Activated CD8-positive, alpha-beta memory T cell treated with anti-CD3 and anti-CD28 coated beads for 1 hour (primary cell): ENCODE results near the gene NTRK2.

ENCODE experiments used
- DNase-seq, 2 donors: peaks; one replicate each; pipeline ENCODE4 v3.0.0-alpha.2; 2020; ENCODE audit warnings: low read depth in 1 of 2; ENCODE audit errors: extremely low read depth in 1 of 2

Gene NTRK2

DNA sequence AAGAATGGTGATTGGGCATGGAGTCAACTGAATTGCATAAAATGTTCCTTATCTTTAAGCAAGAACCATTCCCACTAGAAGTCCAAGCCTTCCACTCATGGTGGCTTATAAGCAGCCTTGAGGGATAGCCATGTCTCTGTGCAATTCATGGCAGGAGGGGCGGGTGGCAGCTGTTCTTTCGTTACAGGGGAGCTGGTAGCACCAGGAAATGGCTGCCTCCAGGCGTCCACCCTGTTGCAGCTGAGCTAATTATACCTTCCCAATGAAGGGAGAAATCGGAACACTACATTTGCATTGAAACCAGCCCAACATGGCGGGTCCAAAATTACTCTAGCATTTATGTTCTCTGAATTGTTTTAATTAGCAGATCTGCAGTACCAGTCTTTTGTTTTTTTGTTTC is 289.8 kb downstream of the NTRK2 start:
- no peak for DNase-seq

DNA sequence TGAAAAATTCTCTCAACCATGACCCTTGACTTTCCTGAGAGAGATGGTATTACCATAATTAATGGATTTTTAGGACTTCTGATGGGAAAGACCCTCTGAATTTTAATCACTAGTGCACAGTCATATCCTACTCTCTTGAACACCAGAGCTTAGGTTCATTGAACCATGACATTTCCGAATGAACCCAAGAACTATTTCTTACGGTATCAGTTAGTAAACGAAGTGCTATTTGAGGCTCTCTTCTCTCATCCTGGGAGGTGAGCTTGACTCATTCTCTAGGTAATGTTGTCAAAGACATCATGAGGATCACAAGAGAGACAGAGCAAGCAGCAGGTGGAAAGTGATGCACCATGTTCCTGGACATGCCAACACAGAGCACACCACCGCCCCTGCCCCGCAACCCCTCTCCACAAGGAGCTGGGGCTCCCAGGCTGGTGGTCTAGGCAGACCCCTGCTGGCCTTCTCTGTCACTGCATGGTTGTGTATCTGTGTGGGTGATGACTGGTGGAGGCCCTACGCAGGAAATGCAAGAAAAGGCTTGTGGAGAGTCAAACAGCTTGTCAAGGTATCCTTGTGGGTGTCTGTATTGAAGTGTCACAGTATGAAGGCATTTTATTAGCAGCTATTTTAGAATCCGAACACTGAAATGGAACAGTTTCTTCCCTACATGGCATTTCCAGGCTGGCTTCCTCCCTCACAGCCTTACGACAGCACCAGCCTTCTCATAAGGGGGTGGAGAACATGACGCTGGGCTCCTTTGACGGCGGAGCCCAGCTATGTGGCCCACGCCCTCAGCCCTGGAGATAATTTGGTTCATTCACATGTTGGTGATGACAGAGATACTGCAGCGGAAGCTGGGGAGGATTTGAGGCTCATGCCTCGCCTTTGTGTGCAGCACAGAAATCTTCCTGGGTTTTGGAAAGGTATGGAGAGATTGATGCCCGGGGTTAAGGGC is 297.6 kb downstream of the NTRK2 start:
- no peak for DNase-seq

DNA sequence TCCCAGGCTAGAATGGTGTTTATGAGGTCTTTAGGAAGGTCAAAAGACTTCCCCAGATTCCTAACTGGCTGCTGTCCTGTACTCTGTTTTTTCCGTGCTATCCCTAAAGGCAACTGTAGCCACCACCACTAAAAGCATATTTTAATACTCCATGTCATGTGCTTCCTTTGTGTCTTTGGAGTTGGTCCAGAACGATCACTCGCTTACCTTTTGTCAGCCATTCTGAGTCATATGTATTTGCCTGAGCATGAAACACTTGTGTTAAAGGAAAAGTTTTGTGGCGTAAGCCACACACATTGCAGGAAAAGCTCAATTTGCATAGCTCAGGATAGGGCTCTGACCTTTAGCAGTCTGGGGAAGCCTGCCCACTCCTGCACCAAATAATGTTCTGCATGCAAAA is 299.6 kb downstream of the NTRK2 start:
- no peak for DNase-seq

GRCh38 chr9:84969736-84970135 is 300.2 kb downstream of the NTRK2 start:
- no peak for DNase-seq

- no peak for DNase-seq
Measured at GRCh38 chr9:84970432-84970831, 300.9 kb downstream of the NTRK2 start.

DNA sequence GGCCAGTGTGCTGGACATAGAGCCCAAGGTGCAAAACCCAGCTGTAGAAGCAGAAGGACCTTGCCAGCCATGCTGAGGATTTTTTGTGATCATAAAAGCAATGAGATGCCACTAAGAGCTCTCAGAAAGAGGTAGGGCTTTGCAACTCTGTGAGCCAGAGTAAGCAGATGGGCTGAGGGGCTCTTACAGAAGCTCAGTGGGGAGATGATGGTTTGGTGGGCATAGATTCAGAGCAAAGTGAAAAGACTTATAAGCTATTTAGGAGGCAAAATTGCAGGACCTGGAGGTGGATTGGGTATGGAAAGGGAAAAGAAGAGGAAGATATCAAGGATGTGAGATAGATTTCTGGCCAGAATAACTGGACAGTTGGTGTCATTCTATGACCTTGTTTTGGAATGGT is 302.0 kb downstream of the NTRK2 start:
- DNase-seq: no peak

GRCh38 chr9:84974258-84974657 is 304.7 kb downstream of the NTRK2 start:
- no peak for DNase-seq

GRCh38 chr9:84974855-84975254 is 305.3 kb downstream of the NTRK2 start:
- no peak for DNase-seq

DNA sequence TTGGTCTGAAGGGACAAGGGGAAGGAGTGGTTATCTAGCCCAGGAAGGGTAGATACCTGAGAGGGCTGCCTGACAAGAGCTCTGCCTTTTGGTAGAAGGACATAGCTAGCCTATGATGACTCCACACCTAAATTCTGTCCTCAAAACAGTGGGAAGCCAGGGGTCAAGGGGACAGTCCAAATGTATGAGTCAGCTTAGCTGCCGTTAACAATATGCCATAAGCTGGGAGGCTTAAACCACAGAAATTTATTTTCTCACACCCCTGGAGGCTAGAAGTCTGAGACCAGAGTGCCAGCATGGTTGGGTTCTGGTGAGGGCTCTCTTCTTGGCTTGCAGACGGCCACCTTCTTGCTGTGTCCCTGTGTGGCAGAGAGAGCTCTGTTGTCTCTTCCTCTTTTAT is 306.4 kb downstream of the NTRK2 start:
- no peak for DNase-seq

- no peak for DNase-seq
Measured at GRCh38 chr9:84978661-84979060, 309.1 kb downstream of the NTRK2 start.

DNA sequence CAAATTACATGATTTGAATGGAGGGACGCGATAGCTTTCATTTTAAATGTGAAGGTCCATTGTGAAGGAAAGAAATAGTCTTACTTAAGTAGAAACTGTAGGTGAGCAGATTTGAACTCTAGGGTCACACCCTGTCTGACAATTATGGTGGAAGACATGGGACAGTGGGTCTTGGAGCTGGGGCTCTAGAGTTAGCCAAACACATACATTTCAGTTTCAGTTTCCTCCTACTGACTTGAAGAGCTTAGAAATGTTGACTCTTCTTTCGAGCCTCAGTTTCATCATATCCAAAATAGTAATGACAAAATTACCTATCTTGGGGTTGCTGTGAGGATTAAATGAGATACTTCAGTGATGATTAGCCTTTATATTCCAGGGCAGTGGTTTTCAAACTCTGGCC is 314.2 kb downstream of the NTRK2 start:
- DNase-seq: no peak

GRCh38 chr9:84988621-84989020 is 319.1 kb downstream of the NTRK2 start:
- no peak for DNase-seq

GRCh38 chr9:84990416-84990815 is 320.9 kb downstream of the NTRK2 start:
- no peak for DNase-seq

DNA sequence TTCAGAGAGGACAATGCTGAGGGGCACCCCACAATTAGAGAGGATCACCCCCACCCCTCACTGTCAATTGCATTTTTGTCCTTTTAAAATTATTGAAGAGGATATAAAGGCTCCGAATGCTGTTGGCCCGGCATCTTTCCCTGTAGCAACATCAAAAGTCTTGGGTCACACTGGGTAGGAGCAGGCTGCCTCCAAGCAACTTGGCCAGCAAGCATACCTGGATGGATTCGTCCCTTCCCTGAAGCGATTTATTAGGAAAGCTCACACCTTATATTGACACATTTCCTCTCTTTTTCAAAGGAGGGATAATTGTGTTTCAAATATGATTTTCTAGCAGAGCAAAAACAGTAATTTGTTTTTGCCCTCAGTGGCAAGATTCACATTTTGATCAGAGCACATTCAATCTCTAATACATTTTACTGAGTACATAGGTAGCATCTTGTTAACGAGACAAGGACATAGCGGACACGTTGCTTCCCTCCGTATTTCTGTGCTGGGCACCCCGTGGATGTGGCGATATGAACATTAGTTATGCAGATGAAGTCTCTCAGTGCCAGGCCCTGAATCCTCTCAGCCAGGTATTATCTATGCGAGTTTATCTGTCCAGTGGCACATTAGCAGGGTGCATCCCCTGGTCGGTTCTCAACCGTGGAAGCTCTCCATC is 321.5 kb downstream of the NTRK2 start:
- DNase-seq: no peak

GRCh38 chr9:84991514-84991870 is 322.0 kb downstream of the NTRK2 start:
- no peak for DNase-seq

DNA sequence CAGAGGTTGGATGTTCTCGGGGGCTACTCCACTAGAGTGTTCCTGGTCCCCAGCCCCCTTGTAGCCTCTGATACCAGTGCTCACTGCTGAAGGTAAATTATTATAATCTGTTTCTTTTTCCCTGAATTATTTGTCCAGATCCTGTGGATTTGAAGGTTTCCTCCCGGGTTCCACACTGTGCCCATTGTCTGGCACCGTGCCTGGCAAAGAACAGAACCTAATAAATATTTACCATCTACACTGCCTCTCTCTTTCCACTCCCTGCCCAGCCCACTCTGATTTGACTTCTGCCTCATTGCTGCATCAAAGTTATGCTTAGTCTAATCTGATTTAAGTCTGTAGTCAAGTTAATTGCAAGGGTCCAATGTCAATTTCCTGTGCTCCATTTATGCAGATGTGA is 322.9 kb downstream of the NTRK2 start:
- DNase-seq: no peak

GRCh38 chr9:84993105-84993504 is 323.6 kb downstream of the NTRK2 start:
- DNase-seq: no peak

GRCh38 chr9:84996029-84996428 is 326.5 kb downstream of the NTRK2 start:
- no peak for DNase-seq

DNA sequence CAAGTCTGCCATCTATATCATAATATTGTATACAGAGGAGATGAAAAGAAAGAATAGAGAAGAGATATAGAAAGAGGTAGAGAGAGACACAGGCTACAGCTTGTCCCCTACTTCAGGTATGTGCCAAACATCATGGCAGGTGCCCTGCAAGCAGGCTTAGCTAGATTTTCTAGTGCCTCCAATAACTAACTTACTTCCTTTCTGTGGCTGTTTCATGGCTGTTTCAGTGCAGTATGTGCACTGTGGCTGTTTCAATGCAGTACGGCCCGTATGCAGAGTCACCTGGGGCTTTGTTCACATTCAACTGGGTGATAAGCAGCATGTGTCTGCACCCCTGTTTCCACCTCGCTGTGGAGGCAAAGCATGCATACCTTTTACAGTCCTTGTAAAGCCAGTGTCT is 327.2 kb downstream of the NTRK2 start:
- DNase-seq: no peak

- no peak for DNase-seq
Measured at GRCh38 chr9:84997472-84997871, 327.9 kb downstream of the NTRK2 start.

GRCh38 chr9:84998639-84999038 is 329.1 kb downstream of the NTRK2 start:
- no peak for DNase-seq

DNA sequence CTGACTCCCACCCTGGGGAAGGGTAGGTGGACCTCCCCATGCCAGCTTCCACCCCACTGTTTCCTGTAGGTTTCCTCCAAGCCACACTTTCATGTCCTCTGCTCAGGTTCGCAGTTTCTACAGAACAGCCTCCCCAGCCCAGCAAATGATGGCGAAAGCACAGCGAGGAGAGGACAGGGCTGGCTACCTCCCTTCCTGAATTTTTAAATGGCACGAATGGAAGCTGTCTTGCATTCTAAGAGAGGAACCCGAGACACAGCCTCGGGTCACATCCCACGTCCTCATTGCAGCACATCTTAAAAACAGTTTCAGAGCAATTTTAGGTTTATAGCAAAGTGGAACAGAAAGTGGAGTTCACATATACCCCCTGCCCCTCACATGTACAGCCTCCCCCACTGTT is 330.3 kb downstream of the NTRK2 start:
- DNase-seq: no peak
